Measurements from ENCODE around the gene MEI4.

The MEI4 gene

DNA sequence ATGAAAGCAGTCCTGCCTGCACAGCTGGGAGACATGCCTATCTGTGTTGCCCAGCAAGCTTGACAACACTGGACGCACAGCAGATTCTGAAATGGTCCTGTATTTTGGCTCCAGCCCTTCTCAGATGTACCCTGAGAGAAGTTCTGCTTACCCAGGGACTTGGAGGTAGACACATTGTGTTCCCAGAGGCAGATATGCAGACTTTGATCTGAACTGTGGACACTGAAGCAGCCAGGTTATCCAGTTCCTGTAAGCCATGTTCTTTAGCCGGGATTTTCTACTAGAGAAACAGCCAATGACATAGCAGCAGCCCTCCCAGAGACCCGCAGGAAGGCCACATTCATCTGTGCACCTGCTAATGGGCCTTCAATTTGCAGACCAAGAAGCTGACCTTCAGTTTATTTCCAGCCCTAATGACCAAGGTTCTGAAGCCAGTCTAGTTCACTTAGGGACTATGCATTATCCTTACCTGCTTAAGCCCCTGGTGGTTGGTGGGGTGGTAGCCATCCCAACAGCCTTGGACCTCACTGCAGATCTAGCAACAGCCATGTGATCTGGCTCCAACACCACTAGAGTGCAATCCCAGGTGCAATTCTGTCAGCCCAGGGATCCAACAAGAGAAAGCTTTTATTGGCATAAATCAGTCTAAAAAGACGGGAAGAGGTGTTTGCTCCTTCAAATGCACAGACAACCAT is 134.2 kb downstream of the MEI4 start:
- H3K36me3 ChIP-seq: no peaks in the 10 kb centered on the region
- H3K4me3 ChIP-seq: no peak overlapping the region
- TF ChIP-seq CTCF (IDR thresholded peaks at IDR 0.05): no peak
- intact Hi-C loops (cut with DNase I; ENCODE audit: low total_unique reads): no loop called here
- H3K9me3 ChIP-seq: no peaks in the 10 kb centered on the region
- no peaks in the 10 kb centered on the region for H3K27me3 ChIP-seq
- DNase-seq: peak in 1 of 2 donors; percentile 27
- H3K4me1 ChIP-seq: no peaks in the 10 kb centered on the region
- H3K27ac ChIP-seq: no peak overlapping the region

- DNase-seq: no peak
- Histone ChIP-seq H3K27ac (no peak overlapping the region), H3K36me3 (no peaks in the 10 kb centered on the region), H3K9me3 (peaks cover 0 to 12% (median 0%) of the 10 kb centered on the region in 3 donors), H3K4me3 (no peak overlapping the region), H3K27me3 (no peaks in the 10 kb centered on the region), H3K4me1 (no peaks in the 10 kb centered on the region)
- intact Hi-C loops (cut with DNase I; ENCODE audit: low total_unique reads): no loop called here
- no peak for TF ChIP-seq CTCF (IDR thresholded peaks at IDR 0.05)
These were observed 144.3 kb downstream of the MEI4 start for GRCh38 chr6:77796824-77797809.

DNA sequence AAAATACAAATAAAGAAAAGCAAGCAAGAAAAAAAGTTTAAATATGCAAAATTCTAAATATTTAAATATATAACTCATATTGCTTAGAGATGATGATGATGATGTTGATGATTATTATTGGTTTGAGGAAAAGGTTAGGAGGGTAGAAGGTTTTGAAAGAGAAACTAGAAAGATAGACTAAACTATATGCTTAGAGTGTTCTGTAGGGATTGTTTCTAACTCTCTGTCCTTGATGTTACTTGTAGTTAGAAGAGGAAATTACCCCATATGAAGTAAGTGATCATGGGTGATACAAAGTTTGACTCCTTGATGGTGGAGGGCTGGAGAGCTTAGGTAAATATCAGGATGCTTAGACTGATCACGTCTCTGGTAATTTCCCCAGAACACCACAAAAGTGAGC is 159.5 kb downstream of the MEI4 start:
- no peak for DNase-seq

GRCh38 chr6:77813090-77813489 is 160.3 kb downstream of the MEI4 start:
- no peak for TF ChIP-seq CTCF (IDR thresholded peaks at IDR 0.05)

More for the DNA sequence above, 159.5 kb downstream of the MEI4 start:
- no peak for TF ChIP-seq CTCF (IDR thresholded peaks at IDR 0.05)
- intact Hi-C loops (cut with DNase I; ENCODE audit: low total_unique reads): no loop called here
- Histone ChIP-seq H3K4me3 (no peak overlapping the region), H3K9me3 (no peaks in the 10 kb centered on the region), H3K36me3 (no peaks in the 10 kb centered on the region), H3K27me3 (no peaks in the 10 kb centered on the region), H3K27ac (no peak overlapping the region), H3K4me1 (no peaks in the 10 kb centered on the region)

GRCh38 chr6:77814119-77814518 is 161.3 kb downstream of the MEI4 start:
- no peak for TF ChIP-seq CTCF (IDR thresholded peaks at IDR 0.05)
- intact Hi-C loops (cut with DNase I; ENCODE audit: low total_unique reads): no loop called here

More at GRCh38 chr6:77813090-77813489, 160.3 kb downstream of the MEI4 start:
- Histone ChIP-seq H3K36me3 (no peaks in the 10 kb centered on the region), H3K4me3 (no peak overlapping the region), H3K27ac (no peak overlapping the region), H3K27me3 (no peaks in the 10 kb centered on the region), H3K9me3 (no peaks in the 10 kb centered on the region), H3K4me1 (no peaks in the 10 kb centered on the region)
- DNase-seq: no peak
- intact Hi-C loops (cut with DNase I; ENCODE audit: low total_unique reads): no loop called here

More at GRCh38 chr6:77814119-77814518, 161.3 kb downstream of the MEI4 start:
- Histone ChIP-seq H3K27ac (no peak overlapping the region), H3K4me1 (no peaks in the 10 kb centered on the region), H3K36me3 (no peaks in the 10 kb centered on the region), H3K9me3 (no peaks in the 10 kb centered on the region), H3K4me3 (no peak overlapping the region), H3K27me3 (no peaks in the 10 kb centered on the region)
- no peak for DNase-seq
